Measurements from ENCODE around the gene TMEM212.
A peak's percentile ranks its signal among the peaks of the same experiment; 100 is the strongest.

TMEM212 gene

DNA sequence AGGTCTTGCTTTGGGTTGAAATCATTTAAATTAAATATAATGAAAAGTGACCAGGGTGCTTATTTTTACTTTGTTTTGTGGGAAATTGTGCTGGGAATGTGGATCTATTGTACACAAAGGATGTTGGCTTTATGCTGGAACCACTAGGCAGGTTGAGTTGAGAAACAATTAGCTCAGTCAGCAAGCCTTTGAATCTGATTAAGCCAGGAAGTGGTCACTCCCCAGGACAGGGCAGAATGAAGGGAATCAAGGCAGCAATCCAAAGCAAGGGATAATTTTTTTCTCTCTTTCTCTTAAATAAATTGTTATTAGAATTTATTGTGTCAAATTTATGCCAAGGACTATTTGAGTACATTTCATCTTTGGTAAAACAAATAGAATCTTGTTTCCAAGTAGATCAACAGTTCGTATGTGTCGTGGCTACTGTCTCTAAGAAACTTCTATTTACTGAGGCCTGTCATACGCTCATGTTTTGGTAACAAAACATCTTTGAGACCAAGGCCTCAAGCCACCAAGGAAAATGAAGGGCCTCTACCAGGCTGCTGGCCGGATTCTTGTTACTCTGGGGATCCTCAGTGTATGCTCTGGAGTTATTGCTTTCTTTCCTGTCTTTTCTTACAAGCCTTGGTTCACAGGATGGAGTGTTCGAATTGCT, at the start of gene TMEM212:
TMEM212 (plus strand) TSS at position 486 of the 655 bp plus-strand sequence; CDS start at position 521, 35 bp downstream.
- no peak within 1 kb of the TSS for H3K4me3 ChIP-seq (ENCODE audit: low read depth in 1 of 2, low read length in 2 of 2)
- no peak within 1 kb of the TSS for H3K9ac ChIP-seq (ENCODE audit: low read length)
- no peak within 1 kb of the TSS for H3K27ac ChIP-seq (ENCODE audit: low read depth, low read length)
- no peaks in the 10 kb centered on the region for H3K27me3 ChIP-seq (ENCODE audit: control insufficient read depth in 1 of 2, insufficient read depth in 2 of 2, low read length in 2 of 2)
- no peaks in the 10 kb centered on the region for H3K9me3 ChIP-seq (ENCODE audit: low read length)
- H3K36me3 ChIP-seq (ENCODE audit: insufficient read depth, low read length), result no peaks in the 10 kb centered on the region
- H3K4me1 ChIP-seq (ENCODE audit: insufficient read depth, low read length), result peaks cover 21% of the 10 kb centered on the region

DNA sequence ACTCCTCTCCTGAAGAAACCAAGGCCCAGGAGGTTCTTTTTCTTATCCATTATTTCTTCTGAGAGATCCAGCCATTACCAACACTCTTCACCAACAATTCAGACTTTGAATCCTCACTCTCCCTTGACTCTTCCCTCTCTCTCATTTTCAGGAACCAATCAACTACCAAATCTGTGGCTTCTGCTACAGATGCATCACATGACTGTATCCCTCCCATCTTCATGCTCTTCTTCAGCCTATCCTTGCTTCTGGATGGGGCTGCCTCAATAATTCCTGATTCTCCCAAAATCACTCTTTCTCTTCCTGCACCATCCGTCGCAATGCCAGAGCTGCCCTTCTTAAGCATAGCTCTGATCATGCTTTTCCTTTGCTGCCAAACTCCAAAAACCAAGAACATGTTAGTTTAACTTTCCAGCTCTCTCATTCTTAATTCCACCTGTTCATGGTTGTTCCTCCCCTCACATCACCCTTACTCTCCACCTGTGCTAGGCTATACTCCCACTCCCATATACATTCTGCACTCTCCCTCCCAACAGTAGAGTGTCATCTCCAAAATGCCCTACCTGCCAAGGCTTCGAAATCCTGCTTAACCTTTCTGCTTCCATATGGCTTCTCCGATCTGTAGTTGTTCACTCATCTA, 46.4 kb upstream of the TMEM212 start:
- H3K4me3 ChIP-seq (ENCODE audit: low read depth in 1 of 2, low read length in 2 of 2), result no peak overlapping the region
- H3K27ac ChIP-seq (ENCODE audit: low read depth, low read length), result no peak overlapping the region
- peaks cover 6% of the 10 kb centered on the region for H3K4me1 ChIP-seq (ENCODE audit: insufficient read depth, low read length)
- H3K36me3 ChIP-seq (ENCODE audit: insufficient read depth, low read length), result no peaks in the 10 kb centered on the region
- H3K27me3 ChIP-seq (ENCODE audit: control insufficient read depth in 1 of 2, insufficient read depth in 2 of 2, low read length in 2 of 2), result no peaks in the 10 kb centered on the region
- H3K9me3 ChIP-seq (ENCODE audit: low read length), result no peaks in the 10 kb centered on the region
- H3K9ac ChIP-seq (ENCODE audit: low read length), result no peak overlapping the region

DNA sequence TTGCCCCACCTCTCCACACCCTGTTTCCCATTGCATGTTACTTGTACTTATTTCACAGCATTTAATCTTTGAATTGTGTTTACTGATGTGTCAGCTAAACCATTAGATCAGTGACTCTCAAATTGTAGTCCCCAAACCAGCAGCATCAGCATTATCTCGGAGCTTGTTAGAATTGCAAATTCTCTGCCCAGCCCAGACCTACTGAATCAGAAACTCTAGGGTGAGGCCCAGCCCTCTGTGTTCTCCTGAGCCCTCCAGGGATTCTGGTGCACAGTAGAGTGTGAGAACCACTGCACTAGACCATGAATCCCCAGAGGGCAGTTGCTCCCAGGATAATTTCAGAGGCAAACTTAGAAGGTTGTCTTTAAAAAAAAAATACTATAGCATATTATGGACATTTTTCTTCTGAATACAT, 45.9 kb upstream of the TMEM212 start:
- Histone ChIP-seq H3K36me3 (ENCODE audit: insufficient read depth, low read length) (no peaks in the 10 kb centered on the region), H3K27ac (ENCODE audit: low read depth, low read length) (no peak overlapping the region), H3K4me3 (ENCODE audit: low read depth in 1 of 2, low read length in 2 of 2) (no peak overlapping the region)

DNA sequence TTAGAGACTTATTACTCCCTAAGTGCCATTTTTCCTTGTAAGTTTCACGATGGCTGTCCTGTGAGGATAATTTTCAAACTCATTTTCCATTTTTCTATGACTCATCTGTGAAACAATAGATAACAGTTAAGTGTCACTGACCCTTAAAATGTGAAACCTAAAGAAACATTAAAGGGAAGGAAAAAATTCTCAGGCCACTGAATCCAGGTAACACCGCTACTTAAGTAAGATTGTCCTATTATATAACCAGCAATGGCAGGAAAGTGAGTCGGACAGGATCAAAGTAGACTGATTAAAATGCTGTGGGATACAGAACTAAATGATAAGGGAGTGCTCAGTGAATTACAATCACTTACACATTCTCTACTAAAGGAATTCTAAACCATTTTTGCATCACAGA, 45.3 kb upstream of the TMEM212 start:
- H3K9ac ChIP-seq (ENCODE audit: low read length), result no peak overlapping the region
- H3K36me3 ChIP-seq (ENCODE audit: insufficient read depth, low read length), result no peaks in the 10 kb centered on the region
- peaks cover 15% of the 10 kb centered on the region for H3K4me1 ChIP-seq (ENCODE audit: insufficient read depth, low read length)
- no peaks in the 10 kb centered on the region for H3K27me3 ChIP-seq (ENCODE audit: control insufficient read depth in 1 of 2, insufficient read depth in 2 of 2, low read length in 2 of 2)
- H3K27ac ChIP-seq (ENCODE audit: low read depth, low read length), result no peak overlapping the region
- no peaks in the 10 kb centered on the region for H3K9me3 ChIP-seq (ENCODE audit: low read length)
- H3K4me3 ChIP-seq (ENCODE audit: low read depth in 1 of 2, low read length in 2 of 2), result no peak overlapping the region

More for the DNA sequence above, 45.9 kb upstream of the TMEM212 start:
- H3K27me3 ChIP-seq (ENCODE audit: control insufficient read depth in 1 of 2, insufficient read depth in 2 of 2, low read length in 2 of 2), result no peaks in the 10 kb centered on the region
- no peak overlapping the region for H3K9ac ChIP-seq (ENCODE audit: low read length)
- H3K9me3 ChIP-seq (ENCODE audit: low read length), result no peaks in the 10 kb centered on the region
- peaks cover 11% of the 10 kb centered on the region for H3K4me1 ChIP-seq (ENCODE audit: insufficient read depth, low read length)

DNA sequence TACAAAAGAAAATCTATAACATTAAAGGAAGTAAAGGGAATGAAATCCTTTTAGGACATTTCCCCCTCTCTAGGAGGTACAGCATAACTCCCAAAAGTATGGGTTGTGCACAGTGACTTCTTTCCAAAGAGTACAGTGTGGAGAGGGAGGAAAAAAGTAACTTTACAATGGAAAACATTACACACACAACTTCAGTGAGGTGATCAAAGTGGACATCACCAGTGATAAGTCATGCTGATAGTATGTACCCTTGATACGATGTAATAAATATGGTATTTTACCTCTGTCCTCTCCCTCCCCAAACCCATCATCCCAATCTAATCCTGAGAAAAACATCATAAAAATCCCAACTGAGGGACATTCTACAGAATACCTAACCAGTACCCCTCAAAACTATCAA, 43.6 kb upstream of the TMEM212 start:
- Histone ChIP-seq H3K4me3 (ENCODE audit: low read depth in 1 of 2, low read length in 2 of 2) (no peak overlapping the region), H3K9me3 (ENCODE audit: low read length) (no peaks in the 10 kb centered on the region), H3K36me3 (ENCODE audit: insufficient read depth, low read length) (no peaks in the 10 kb centered on the region), H3K9ac (ENCODE audit: low read length) (no peak overlapping the region), H3K4me1 (ENCODE audit: insufficient read depth, low read length) (peaks cover 15% of the 10 kb centered on the region), H3K27ac (ENCODE audit: low read depth, low read length) (no peak overlapping the region), H3K27me3 (ENCODE audit: control insufficient read depth in 1 of 2, insufficient read depth in 2 of 2, low read length in 2 of 2) (no peaks in the 10 kb centered on the region)

DNA sequence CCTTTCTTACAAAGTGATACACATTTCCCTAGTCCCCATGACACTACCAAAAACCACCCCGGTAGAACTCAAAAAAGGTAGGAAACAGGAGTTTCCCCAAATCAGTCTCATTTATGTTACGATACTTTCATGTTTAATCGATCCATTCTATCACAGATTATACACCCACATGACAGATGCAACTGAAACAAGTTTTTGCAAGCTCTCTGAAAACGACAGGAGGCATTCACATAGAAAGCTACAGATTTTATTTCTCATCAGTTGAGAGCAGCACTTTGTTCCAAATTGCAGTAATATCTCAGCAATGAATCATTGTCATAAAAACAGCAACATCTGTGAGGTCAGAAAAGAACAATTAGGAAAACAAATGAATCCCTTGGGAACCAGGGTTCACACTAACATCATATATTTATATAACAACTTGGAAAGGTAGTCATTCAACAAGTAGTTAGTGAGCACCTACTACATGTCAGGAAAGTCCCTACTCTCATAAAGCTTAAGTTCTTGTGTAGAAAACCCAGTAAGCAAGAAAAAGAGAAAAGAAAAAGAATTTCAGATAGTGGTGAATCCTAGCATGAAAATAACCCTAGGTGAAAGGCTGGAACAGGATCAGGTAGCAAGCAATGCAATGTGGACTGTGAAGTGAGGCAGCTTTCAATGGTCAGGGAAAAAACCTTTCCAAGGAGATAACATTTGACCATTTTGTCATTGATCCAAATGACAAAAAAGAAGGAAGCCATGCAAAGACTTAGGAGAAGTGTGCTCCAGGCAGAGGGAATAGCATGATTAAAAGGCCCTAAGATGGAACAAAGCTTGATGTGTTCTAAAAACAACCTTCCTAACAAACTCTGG, 41.2 kb upstream of the TMEM212 start:
- Histone ChIP-seq H3K27ac (ENCODE audit: low read depth, low read length) (peak overlapping the region; percentile 8), H3K9ac (ENCODE audit: low read length) (no peak overlapping the region), H3K9me3 (ENCODE audit: low read length) (no peaks in the 10 kb centered on the region), H3K36me3 (ENCODE audit: insufficient read depth, low read length) (no peaks in the 10 kb centered on the region), H3K4me1 (ENCODE audit: insufficient read depth, low read length) (peaks cover 15% of the 10 kb centered on the region), H3K4me3 (ENCODE audit: low read depth in 1 of 2, low read length in 2 of 2) (no peak overlapping the region), H3K27me3 (ENCODE audit: control insufficient read depth in 1 of 2, insufficient read depth in 2 of 2, low read length in 2 of 2) (no peaks in the 10 kb centered on the region)

DNA sequence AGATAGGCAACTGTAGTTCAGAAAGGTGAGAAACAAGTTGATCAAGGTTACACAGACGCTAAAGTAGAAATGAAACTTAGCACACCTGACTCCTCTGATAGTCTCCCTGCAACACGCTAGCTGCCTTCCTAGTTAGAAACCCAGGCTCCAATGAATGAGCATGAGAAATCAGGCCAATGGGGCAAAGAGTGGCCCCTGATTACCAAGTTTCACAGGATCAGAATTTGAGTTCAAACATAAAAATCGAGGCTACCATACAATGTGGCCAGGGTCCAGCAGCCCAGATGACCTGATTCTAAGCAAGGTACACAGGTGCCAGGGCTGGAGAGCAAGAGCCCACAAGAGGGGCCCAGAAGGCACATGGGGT, 40.6 kb upstream of the TMEM212 start:
- Histone ChIP-seq H3K4me1 (ENCODE audit: insufficient read depth, low read length) (peaks cover 15% of the 10 kb centered on the region), H3K36me3 (ENCODE audit: insufficient read depth, low read length) (no peaks in the 10 kb centered on the region), H3K9me3 (ENCODE audit: low read length) (no peaks in the 10 kb centered on the region), H3K27ac (ENCODE audit: low read depth, low read length) (peak overlapping the region; percentile 8), H3K4me3 (ENCODE audit: low read depth in 1 of 2, low read length in 2 of 2) (no peak overlapping the region), H3K9ac (ENCODE audit: low read length) (no peak overlapping the region), H3K27me3 (ENCODE audit: control insufficient read depth in 1 of 2, insufficient read depth in 2 of 2, low read length in 2 of 2) (no peaks in the 10 kb centered on the region)

DNA sequence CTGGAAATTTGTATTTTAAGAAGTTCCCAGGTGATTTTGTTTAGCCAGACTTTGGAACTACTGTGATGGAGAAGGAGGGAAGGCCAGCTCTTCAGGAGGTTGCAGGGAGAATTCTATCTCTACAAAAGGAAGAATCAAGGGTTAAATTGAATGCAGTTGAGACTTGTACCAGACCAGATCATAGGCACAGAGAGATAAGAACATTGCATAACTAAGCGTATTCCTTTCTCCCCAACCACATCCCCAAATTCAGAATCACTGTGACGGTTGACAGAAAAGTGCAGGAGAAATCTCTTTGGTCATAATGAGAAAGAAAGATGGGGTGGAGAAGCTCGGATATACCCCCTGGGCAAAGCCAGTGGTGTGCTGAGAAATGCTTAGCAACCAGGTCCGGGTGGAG, 40.1 kb upstream of the TMEM212 start:
- no peaks in the 10 kb centered on the region for H3K36me3 ChIP-seq (ENCODE audit: insufficient read depth, low read length)
- H3K27me3 ChIP-seq (ENCODE audit: control insufficient read depth in 1 of 2, insufficient read depth in 2 of 2, low read length in 2 of 2), result no peaks in the 10 kb centered on the region
- H3K9me3 ChIP-seq (ENCODE audit: low read length), result no peaks in the 10 kb centered on the region
- H3K9ac ChIP-seq (ENCODE audit: low read length), result no peak overlapping the region
- no peak overlapping the region for H3K27ac ChIP-seq (ENCODE audit: low read depth, low read length)
- H3K4me3 ChIP-seq (ENCODE audit: low read depth in 1 of 2, low read length in 2 of 2), result no peak overlapping the region
- H3K4me1 ChIP-seq (ENCODE audit: insufficient read depth, low read length), result peaks cover 15% of the 10 kb centered on the region

DNA sequence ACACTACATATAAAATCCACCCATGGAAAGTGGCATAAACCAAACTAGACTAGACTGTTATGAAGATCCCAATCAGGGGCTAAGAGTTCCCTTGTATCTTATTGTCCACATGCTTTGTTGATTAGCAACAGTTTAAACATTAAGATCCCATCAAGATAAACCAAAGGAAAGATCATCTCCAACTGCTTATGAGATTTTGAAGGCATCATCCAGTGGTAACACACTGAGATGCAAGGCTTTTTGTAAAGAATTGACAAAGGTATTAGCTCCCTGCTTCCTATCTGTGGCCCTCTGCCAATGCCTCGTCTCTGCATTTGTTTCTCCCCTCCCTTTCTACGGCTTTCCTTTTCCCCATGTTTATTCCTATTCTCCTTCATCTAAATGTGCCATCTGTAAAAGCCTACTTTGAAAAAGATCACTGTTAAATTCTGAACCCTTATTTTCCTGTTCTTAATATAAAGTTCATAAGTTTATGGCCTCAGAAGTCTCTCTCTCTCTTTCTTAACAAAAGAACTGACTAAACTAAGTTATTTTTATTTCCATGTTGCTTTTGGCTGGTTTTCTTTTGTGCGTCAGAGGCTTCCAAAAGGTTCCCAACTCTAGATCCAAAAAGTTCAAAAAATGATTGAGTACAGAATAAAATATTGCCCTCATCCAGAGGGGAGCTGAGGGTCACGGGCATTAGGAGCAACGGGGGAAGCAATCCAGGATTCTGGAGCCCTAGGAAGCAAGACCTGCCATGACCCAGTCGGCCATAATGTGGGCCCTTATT, 38.3 kb upstream of the TMEM212 start:
- Histone ChIP-seq H3K4me1 (ENCODE audit: insufficient read depth, low read length) (peaks cover 20% of the 10 kb centered on the region), H3K9ac (ENCODE audit: low read length) (no peak overlapping the region), H3K27me3 (ENCODE audit: control insufficient read depth in 1 of 2, insufficient read depth in 2 of 2, low read length in 2 of 2) (no peaks in the 10 kb centered on the region), H3K36me3 (ENCODE audit: insufficient read depth, low read length) (no peaks in the 10 kb centered on the region), H3K27ac (ENCODE audit: low read depth, low read length) (no peak overlapping the region), H3K4me3 (ENCODE audit: low read depth in 1 of 2, low read length in 2 of 2) (no peak overlapping the region), H3K9me3 (ENCODE audit: low read length) (no peaks in the 10 kb centered on the region)

DNA sequence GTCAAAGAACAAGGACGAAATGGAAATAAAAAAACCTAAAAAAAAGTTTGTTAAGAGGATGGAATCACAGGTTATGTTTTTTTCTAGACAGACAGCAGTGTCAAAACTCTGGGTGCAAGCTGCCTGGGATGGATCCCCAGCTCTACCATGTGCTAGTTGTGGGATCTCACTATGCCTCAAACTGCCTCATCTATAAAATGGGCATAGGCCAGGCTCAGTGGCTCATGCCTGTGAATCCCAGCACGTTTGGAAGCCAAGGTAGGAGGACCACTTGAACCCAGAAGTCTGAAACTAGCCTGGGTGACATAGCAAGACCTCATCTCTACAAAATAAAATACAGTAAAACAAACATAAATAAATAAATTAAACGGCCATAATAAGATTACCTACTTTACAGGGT, 37.5 kb upstream of the TMEM212 start:
- Histone ChIP-seq H3K4me1 (ENCODE audit: insufficient read depth, low read length) (peaks cover 20% of the 10 kb centered on the region), H3K4me3 (ENCODE audit: low read depth in 1 of 2, low read length in 2 of 2) (no peak overlapping the region), H3K27ac (ENCODE audit: low read depth, low read length) (peak overlapping the region; percentile 14), H3K9me3 (ENCODE audit: low read length) (no peaks in the 10 kb centered on the region), H3K36me3 (ENCODE audit: insufficient read depth, low read length) (no peaks in the 10 kb centered on the region), H3K27me3 (ENCODE audit: control insufficient read depth in 1 of 2, insufficient read depth in 2 of 2, low read length in 2 of 2) (no peaks in the 10 kb centered on the region), H3K9ac (ENCODE audit: low read length) (no peak overlapping the region)

Data from muscle layer of colon (tissue), 2 donors.